Skeletal muscle cell (primary cell): ENCODE measurements around the gene FAU.
"Not testable (repeated sequence)": the region's sequence is repeated elsewhere in the genome, so short reads cannot be mapped to it uniquely, and the experiment has no call there.

Experiments used
- DNase-seq: peaks from one replicate; pipeline ENCODE4 v3.0.0-alpha.2; 2010; ENCODE audit warnings: low read depth
- H3K4me3 ChIP-seq: 2 replicates; pipeline ENCODE4 v1.5.1; 2011; ENCODE audit warnings: low read depth, mild to moderate bottlenecking, control low read depth, low read length, moderate library complexity

Gene FAU

GRCh38 chr11:65125197-65126056 is 3.5 kb upstream of the FAU start:
- DNase-seq = no peak
- no peak overlapping the region for H3K4me3 ChIP-seq

DNA sequence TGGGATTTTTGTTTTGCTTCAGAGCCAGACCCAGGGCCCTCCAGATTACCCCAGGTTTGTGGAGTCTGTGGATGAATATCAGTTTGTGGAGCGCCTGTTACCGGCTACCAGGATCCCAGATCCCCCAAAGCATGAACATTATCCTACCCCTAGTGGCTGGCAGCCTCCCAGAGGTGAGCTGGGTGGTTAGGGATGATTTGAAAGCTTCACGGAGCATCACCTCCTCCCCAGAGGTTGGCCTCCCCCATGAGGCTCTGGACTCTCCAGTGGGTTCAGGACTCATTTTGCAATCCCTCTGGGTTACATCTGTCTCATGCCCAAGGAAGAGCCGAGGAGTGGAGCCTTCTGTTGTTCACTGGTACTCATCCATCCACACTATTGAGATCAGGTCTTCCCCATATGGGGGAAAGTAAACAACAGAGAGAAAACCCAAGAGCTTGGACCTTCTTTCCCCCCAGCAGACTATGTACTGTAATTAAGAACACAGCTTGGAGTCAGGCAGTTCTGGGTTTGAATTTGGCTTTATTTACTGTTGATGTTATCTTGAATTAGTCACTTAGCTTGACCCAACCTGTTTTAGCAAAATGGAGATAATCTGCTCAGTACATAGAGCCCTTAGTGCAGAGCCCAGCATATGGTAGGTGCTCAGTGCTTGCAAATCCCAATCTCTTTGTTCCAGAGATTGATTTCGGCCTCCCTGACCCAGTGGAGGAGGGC is 2.7 kb upstream of the FAU start:
- H3K4me3 ChIP-seq = no peak overlapping the region

DNA sequence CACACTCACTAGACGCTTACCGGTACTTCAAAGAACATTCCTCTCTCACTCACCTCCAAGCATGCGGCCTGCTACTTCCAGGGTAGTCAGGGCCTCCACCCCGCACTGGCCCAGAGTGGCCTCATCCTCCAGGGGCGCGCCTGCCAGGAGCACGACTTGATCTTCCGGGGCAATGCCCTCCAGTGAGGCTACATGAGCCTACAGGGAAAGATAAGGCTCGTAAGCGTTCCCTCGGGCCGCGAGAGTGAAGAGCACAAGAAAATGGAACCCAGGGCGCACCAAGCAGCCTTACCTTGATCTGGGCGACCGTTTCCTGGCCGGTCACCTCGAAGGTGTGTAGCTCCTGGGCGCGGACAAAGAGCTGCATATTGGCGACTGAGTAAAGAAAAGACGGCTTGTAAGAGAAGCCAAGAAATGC is 478 bp downstream of the FAU start:
- no peak for DNase-seq
- H3K4me3 ChIP-seq = peak overlapping the region; percentile 96

More for the DNA sequence above, 2.7 kb upstream of the FAU start:
- DNase-seq = no peak

DNA sequence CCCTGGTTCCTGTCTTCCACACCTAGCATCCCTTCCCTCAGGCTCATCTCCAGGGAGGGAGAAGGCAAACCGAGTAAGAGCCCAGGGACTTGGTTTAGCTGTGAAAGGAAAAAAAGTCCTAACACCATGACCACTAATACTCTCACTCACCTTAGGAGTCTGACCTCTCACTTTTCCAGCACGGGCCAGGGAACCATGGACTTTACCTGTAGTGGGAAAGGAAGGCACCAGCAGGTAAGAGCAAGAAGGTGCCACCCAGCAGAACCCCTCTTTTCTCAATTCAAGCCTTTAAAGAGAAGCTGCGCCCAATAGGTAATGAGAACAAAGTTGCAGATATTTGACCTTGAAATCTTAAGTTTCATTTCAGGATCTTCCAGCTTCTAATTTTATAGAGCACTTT is 1.1 kb downstream of the FAU start:
- DNase-seq = no peak
- peak overlapping the region; percentile 96 for H3K4me3 ChIP-seq

- no peak overlapping the region for H3K4me3 ChIP-seq
- no peak for DNase-seq
Observed at GRCh38 chr11:65119670-65119995, 2.3 kb downstream of the FAU start.

DNA sequence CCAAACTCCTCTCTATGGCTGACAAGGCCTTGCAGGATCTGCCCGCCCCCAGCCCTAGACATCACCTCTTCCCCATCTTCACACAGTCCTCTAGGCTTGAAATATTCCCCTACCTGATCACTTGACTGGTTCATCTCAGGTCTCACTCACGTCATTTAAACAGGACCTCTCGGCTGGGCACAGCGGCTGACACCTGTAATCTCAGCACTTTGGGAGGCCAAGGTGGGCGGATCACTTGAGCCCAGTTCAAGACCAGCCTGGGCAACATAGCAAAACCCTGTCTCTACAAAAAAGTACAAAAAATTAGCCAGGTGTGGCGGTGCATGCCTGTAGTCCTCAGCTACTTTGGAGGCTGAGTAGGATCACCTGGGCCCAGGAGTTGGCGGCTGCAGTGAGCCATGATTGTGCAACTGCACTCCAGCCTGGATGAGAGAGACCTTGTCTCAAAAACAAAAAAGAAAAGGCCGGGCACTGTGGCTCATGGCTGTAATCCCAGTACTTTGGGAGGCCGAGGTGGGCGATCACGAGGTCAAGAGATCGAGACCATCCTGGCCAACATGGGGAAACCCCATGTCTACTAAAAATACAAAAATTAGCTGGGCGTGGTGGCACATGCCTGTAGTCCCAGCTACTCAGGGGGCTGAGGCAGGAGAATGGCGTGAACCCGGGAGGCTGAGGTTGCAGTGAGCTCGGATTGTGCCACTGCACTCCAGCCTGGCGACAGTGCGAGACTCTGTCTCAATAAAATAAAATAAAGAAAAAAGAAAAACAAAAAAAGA is 2.9 kb downstream of the FAU start:
- H3K4me3 ChIP-seq, DNase-seq: not testable (repeated sequence)

GRCh38 chr11:65118097-65118837 is 3.7 kb downstream of the FAU start:
- no peak for DNase-seq
- no peak overlapping the region for H3K4me3 ChIP-seq

- H3K4me3 ChIP-seq = peak within 1 kb of the TSS; percentile 79
- DNase-seq = peak; percentile 92
Observed at GRCh38 chr11:65117206-65118096, 4.5 kb downstream of the FAU start, which contains the start of gene ZNHIT2. ZNHIT2 (minus strand) TSS chr11:65117701; CDS start chr11:65117653, 48 bp downstream.

GRCh38 chr11:65116370-65117205 is 5.3 kb downstream of the FAU start:
- no peak for DNase-seq
- peak overlapping the region; percentile 79 for H3K4me3 ChIP-seq

DNA sequence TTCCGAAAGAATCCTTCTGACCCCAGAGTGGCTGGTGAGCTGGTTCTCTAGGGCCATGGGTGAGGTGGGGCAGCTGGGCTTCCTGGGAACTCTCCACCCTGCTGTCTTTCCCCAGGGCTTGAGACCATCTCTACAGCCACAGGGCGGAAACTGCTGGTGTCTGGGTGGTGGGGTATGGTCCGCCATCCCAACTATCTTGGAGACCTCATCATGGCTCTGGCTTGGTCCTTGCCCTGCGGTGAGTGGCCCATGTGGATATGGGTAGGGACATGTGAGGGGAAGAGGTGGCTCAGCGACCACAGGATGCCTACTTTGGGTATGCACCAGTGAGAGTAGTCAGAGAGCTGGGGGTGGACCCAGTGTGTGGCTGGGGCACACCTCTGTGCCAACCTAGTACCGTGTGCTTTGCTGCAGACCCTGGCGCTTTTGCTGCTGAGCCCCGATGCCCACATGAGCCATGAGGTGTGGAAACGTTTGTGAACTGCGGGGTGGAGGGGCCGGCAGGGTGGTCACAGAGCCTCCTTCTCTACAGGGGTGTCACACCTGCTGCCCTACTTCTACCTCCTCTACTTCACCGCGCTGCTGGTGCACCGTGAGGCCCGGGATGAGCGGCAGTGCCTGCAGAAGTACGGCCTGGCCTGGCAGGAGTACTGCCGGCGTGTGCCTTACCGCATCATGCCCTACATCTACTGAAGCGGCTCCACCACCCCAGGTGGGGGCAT is 6.4 kb downstream of the FAU start:
- H3K4me3 ChIP-seq = no peak overlapping the region

DNA sequence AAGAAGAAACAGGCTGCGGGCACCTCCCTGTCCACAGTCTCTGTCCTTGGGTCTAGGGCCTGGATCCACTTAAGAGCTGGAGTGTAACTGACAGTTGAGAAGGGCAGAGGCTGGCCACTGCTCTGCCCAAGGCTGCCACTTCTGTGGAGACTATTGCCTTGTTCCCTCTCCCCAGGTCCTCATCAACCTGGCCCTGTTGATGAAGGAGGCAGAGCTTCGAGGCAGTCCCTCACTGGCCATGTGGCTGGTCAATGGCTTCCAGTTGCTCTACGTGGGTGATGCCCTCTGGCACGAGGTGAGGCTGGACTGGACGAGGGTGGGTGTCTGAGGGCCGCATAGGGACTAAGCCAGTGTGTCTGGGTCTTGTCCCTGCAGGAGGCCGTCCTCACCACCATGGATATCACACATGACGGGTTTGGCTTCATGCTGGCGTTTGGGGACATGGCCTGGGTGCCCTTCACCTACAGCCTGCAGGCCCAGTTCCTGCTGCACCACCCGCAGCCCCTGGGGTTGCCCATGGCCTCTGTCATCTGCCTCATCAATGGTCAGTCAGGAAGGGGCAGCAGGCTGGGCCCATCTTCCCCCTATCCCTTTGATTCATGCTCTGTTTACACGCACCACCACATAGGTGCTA is 7.3 kb downstream of the FAU start:
- DNase-seq = no peak

More for the DNA sequence above, 6.4 kb downstream of the FAU start:
- no peak for DNase-seq

GRCh38 chr11:65113839-65114238 is 8.1 kb downstream of the FAU start:
- H3K4me3 ChIP-seq = no peak overlapping the region
- DNase-seq = no peak

More for the DNA sequence above, 7.3 kb downstream of the FAU start:
- no peak overlapping the region for H3K4me3 ChIP-seq

DNA sequence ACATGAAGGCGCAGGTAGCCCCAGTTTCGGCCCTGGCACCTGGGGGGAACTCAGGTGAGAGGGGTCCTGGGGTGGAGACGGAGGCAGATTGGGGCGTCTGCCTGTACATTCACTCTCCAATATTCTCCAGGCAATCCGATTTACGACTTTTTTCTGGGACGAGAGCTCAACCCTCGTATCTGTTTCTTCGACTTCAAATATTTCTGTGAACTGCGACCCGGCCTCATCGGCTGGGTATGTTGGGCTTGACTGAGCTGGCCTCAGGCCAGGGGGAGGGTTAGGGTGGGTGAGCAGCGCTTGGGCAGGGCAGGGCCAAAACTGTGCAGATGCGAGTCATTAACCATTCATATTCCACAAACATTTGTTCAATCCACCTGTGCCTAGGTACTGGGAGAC is 8.6 kb downstream of the FAU start:
- peak overlapping the region; percentile 56 for H3K4me3 ChIP-seq
- DNase-seq = no peak

DNA sequence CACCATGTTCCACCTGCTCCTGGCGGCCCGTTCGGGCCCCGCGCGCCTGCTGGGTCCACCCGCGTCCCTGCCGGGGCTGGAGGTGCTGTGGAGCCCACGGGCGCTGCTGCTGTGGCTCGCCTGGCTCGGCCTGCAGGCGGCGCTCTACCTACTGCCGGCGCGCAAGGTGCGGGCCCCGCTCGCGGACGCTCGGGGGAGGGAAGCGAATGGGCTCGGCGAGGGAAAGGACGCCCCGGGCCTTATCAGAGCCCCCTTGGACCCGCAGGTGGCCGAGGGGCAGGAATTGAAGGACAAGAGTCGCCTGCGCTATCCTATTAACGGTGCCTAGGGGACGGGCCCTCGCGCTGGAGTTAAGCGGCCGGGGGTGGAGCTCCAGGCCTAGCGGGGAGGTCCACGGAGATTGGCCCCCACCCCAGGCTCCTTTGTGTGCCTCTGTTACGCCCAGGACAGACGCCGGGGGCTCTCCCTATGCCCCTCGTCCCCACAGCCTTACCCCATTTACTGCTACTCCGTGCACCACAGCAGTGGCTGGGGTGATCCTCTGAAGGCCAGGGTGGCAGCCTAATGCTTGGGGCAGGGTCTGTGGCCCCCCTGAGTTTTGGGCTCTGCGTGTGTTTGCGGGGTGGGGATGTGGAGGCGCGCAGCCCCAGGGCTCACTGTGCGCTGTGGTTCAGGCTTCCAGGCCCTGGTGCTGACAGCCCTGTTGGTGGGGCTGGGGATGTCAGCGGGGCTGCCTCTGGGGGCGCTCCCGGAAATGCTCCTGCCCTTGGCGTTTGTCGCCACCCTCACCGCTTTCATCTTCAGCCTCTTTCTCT is 9.2 kb downstream of the FAU start:
- H3K4me3 ChIP-seq = peak overlapping the region; percentile 56
- DNase-seq = no peak

- peak; percentile 62 for DNase-seq
- H3K4me3 ChIP-seq = peak within 1 kb of the TSS; percentile 56
Observed at GRCh38 chr11:65111744-65112545, 10.0 kb downstream of the FAU start, which contains the start of gene TM7SF2. TM7SF2 (plus strand) TSS chr11:65111872; CDS start chr11:65112016, 144 bp downstream.
